ENCODE measurements around the gene CCDC71L. TPM values are rescaled to one million over a fixed set of nuclear protein-coding genes. Genes with fewer than 3 reads are reported as not detected.
"Not testable (repeated sequence)": the region's sequence is repeated elsewhere in the genome, so short reads cannot be mapped to it uniquely, and the experiment has no call there.

The CCDC71L gene
- 10 to 100 TPM; 16.4 to 16.6 TPM for total RNA-seq
- polyA plus RNA-seq = 1 to 10 TPM; 2.6 to 4.8 TPM

DNA sequence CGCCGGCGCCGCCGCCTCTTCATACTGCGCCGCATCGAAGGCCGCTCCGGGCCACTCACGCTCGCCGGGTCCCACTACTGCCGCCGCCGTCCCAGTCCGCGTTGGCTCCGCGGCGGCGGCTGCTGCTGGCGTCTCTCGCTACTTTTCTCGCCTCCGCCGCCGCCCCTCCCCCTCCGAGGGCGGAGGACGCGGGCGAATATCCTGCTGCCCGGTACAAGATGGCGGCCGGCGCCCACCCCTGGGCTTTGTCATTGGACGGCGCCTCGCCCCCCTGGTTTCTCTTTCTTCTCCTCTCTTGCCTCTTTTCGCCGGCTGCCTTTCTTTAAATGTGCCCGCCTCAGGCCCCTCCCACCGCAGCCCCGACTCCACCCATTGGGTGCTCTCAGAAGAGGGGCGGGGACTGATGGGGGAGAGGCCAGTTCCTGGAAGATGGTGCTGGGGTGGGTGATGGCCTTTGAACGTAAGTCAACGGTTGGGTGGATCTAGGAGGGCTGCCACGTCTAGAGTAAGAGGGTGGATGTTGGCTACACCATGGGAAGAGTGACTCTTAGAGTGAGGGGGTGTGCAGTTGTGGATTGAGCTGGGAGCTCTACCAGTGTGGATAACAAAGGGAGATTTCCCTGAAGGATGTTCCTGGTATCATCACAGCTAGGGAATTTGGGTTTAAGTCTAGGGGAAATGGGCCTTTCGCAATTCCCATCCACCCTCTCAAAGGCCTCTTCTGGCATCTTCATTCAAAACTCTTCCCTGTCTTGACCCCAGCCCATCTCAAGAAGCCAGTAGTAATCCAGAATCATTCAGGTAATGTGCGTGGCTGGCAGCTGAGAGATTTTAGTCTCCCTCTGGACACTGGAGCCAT lies at the start of gene CCDC71L:
TSS of gene CCDC71L (minus strand) at position 297 of the 859 bp plus-strand sequence. CDS start at position 35, 262 bp downstream.
- H3K9me3 Mint-ChIP-seq = peaks cover 0 to 2% (median 0%) of the 10 kb centered on the region in 8 donors
- H3K27me3 Mint-ChIP-seq = no peaks in the 10 kb centered on the region
- H3K27ac Mint-ChIP-seq = peak within 1 kb of the TSS; percentile 91 to 99 (median 95)
- peaks cover 30% of the 10 kb centered on the region for H3K4me1 ChIP-seq (ENCODE audit: insufficient read depth, low read length)
- peak within 1 kb of the TSS; percentile 14 to 58 for H3K4me3 ChIP-seq (ENCODE audit: low read length in 2 of 2)
- no peaks in the 10 kb centered on the region for H3K27me3 ChIP-seq (ENCODE audit: insufficient read depth, low read length)
- no peaks in the 10 kb centered on the region for H3K9me3 ChIP-seq (ENCODE audit: control insufficient read depth in 1 of 2, low read length in 2 of 2)
- peaks cover 17 to 40% (median 28%) of the 10 kb centered on the region in 4 donors for H3K4me1 Mint-ChIP-seq
- intact Hi-C loops (cut with micrococcal nuclease) = loop anchor here (1.0 to 10.0 kb wide), 13 partner anchors 41 to 1081 kb away; partner anchors contain the start of genes CBLL1, HBP1, PIK3CG and SYPL1
- peaks cover 0 to 5% of the 10 kb centered on the region in 2 donors for H3K36me3 Mint-ChIP-seq
- peak; percentile 87 to 92 (median 87) for DNase-seq
- H3K4me3 Mint-ChIP-seq = peak within 1 kb of the TSS; percentile 87 to 93 (median 91)
- ChIA-PET CTCF (ENCODE audit: partially characterized antibody) (interaction anchor here (0.7 to 6.5 kb wide), 23 partner anchors 9 to 487 kb away, joined by 3 to 120 read pairs (median 4); partner anchors contain the start of gene PIK3CG), POLR2A (ENCODE audit: partially characterized antibody) (interaction anchor here (0.9 to 5.1 kb wide), 12 partner anchors 18 to 549 kb away, joined by 3 to 51 read pairs (median 4); partner anchors contain the start of genes HBP1, NAMPT and SYPL1)
- H3K36me3 ChIP-seq (ENCODE audit: insufficient read depth, low read length) = no peaks in the 10 kb centered on the region
- H3K27ac ChIP-seq (ENCODE audit: low read depth, low read length) = peak within 1 kb of the TSS; percentile 68

DNA sequence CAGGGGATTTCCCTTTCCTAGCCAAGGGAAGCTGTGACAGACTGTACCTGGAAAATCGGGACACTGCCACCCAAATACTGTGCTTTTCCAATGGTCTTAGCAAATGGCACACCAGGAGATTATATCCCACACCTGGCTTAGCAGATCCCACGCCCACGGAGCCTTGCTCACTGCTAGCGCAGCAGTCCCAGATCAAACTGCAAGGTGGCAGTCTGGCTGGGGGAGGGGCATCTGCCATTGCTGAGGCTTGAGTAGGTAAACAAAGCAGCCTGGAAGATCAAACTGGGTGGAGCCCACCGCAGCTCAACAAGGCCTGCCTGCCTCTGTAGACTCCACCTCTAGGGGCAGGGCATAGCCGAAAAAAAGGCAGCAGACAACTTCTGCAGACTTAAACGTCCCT lies 48.6 kb upstream of the CCDC71L start:
- DNase-seq; intact Hi-C loops (cut with micrococcal nuclease); H3K27me3 Mint-ChIP-seq; H3K36me3 Mint-ChIP-seq; H3K9me3 ChIP-seq (ENCODE audit: control insufficient read depth in 1 of 2, low read length in 2 of 2); H3K27me3 ChIP-seq (ENCODE audit: insufficient read depth, low read length); H3K36me3 ChIP-seq (ENCODE audit: insufficient read depth, low read length); H3K9me3 Mint-ChIP-seq; H3K4me1 ChIP-seq (ENCODE audit: insufficient read depth, low read length); H3K27ac ChIP-seq (ENCODE audit: low read depth, low read length); H3K4me3 ChIP-seq (ENCODE audit: low read length in 2 of 2); H3K4me3 Mint-ChIP-seq: not testable (repeated sequence)
- ChIA-PET CTCF (ENCODE audit: partially characterized antibody) (interaction anchor here (1.8 kb wide), 1 partner anchor 8 kb away, joined by 6 read pairs; no protein-coding TSS in a partner anchor), POLR2A (ENCODE audit: partially characterized antibody) (interaction anchor here (1.4 kb wide), 1 partner anchor 13 kb away, joined by 3 read pairs; no protein-coding TSS in a partner anchor)
- H3K27ac Mint-ChIP-seq = peak overlapping the region in 1 of 7 donors; percentile 7
- H3K4me1 Mint-ChIP-seq = peaks cover 2 to 14% (median 8%) of the 10 kb centered on the region in 4 donors

DNA sequence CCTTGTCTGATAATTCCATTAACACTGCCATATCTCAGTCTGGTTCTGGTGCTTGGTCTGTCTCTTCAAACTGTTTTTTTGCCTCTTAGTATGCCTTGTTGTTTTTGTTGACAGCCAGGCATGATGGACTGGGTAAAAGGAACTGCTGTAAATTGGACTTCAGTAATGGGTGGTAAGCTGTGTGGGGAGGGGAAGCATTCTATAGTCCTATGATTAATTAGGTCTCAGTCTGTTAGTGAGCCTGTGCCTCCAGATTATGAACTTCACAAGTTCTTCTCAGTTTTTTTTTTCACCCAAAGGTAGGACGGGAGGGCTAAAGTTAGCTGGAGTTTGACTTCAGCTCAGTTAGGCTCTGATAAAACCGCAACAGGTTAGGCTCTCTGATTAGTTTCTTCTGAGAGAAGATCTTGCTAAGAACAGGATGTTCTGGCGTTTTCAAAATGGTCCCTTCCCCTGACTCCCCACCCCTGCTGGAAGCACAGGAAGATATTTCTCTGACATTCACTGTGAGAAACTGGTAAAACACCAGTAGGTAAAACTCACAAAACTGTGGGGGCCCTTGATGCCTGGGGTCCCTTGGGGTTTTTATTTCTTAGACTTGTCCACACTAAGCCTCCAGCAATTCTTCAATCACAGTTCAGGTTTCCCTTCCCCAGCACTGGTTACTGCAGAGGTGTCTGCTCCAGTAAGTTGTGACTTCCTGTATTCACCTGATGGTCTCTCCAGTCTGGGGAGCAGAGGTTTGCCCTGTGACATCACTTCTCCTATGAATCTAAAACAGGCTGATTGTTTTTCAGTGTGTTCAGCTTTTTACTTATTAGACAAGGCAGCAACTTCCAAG lies 43.3 kb upstream of the CCDC71L start:
- peak; percentile 17 to 39 (median 24) for DNase-seq
- peaks cover 15% of the 10 kb centered on the region for H3K4me1 ChIP-seq (ENCODE audit: insufficient read depth, low read length)
- Mint-ChIP-seq H3K36me3 (no peaks in the 10 kb centered on the region), H3K9me3 (peaks cover 0 to 1% (median 0%) of the 10 kb centered on the region in 8 donors), H3K4me3 (peak overlapping the region; percentile 22 to 72 (median 52)), H3K27ac (peak overlapping the region; percentile 8 to 91 (median 88)), H3K4me1 (peaks cover 9 to 24% (median 14%) of the 10 kb centered on the region in 4 donors), H3K27me3 (peaks cover 0 to 3% of the 10 kb centered on the region in 2 donors)
- intact Hi-C loops (cut with micrococcal nuclease) = loop anchor here (5.0 kb wide), 1 partner anchor 42 kb away; the partner anchor contains the start of gene CCDC71L
- no peaks in the 10 kb centered on the region for H3K27me3 ChIP-seq (ENCODE audit: insufficient read depth, low read length)
- ChIA-PET CTCF (ENCODE audit: partially characterized antibody) (interaction anchor here (0.7 to 2.2 kb wide), 6 partner anchors 16 to 71 kb away, joined by 3 to 8 read pairs (median 4); partner anchors contain the start of gene CCDC71L), POLR2A (ENCODE audit: partially characterized antibody) (interaction anchor here (1.0 to 1.6 kb wide), 3 partner anchors 12 to 44 kb away, joined by 3 to 4 read pairs (median 3); partner anchors contain the start of gene CCDC71L)
- H3K9me3 ChIP-seq (ENCODE audit: control insufficient read depth in 1 of 2, low read length in 2 of 2) = no peaks in the 10 kb centered on the region
- H3K27ac ChIP-seq (ENCODE audit: low read depth, low read length) = peak overlapping the region; percentile 29
- H3K36me3 ChIP-seq (ENCODE audit: insufficient read depth, low read length) = no peaks in the 10 kb centered on the region
- H3K4me3 ChIP-seq (ENCODE audit: low read length in 2 of 2) = no peak overlapping the region

DNA sequence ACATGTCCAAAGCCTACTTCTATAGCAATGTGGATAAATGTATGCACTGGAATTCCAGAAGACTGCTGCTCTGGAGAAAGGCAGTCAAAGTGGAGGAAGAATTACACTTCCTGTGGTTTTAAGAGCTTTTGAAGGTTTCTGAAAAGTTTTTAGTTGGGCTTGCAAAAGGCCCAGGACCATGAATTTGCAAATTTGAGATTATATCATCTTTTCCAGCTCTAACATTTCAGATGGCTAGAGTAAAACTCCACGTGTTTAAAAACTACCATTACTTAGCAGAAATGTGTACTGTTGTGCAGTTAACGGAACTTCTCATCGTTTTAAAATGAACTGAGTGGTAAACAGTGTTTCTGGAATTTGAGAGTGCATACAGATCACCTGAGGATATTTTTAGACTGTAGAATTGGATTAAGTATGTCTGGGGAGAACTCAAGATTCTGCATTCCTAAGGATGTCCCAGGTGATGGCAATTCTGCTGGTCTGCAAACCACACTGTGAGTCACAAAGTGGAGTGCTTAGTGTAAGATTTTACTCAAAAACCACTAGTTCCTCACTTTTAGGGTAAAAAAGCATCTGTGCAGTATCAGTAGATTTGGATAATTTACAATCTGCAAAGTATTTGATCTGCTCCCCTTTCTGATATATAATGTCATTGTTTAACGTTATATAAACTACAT lies 32.9 kb upstream of the CCDC71L start:
- no peaks in the 10 kb centered on the region for H3K9me3 ChIP-seq (ENCODE audit: control insufficient read depth in 1 of 2, low read length in 2 of 2)

DNA sequence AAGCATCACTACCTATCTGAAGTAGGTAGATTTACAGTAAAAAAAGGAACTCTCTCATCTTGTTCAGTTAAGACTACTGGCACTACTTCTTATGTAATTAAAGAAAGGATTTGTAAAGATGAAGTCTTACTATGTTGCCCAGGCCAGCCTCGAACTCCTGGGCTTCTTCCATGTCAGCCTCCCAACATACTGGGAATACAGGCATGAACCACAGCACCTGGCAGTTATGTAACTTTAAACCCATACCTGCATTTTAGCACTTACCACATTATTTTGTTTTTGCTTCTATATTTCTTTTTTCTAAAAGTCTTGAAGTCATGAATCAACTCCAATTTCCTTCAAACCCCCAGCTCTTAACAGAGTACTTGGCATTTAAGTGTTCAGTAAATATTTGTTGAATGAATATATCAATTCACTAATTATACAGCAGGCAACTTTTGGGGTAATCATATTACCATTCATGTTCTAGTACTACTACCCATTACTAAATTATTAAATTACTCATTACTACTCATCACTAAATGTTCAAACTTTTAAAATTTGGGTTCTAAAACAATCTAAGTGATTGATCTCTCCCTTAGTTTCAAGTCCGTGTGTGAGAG lies 31.6 kb upstream of the CCDC71L start:
- Histone ChIP-seq H3K27me3 (ENCODE audit: insufficient read depth, low read length) (no peaks in the 10 kb centered on the region), H3K4me3 (ENCODE audit: low read length in 2 of 2) (no peak overlapping the region), H3K27ac (ENCODE audit: low read depth, low read length) (no peak overlapping the region), H3K9me3 (ENCODE audit: control insufficient read depth in 1 of 2, low read length in 2 of 2) (no peaks in the 10 kb centered on the region), H3K36me3 (ENCODE audit: insufficient read depth, low read length) (no peaks in the 10 kb centered on the region), H3K4me1 (ENCODE audit: insufficient read depth, low read length) (peaks cover 7% of the 10 kb centered on the region)
- H3K36me3 Mint-ChIP-seq = no peaks in the 10 kb centered on the region
- peaks cover 0 to 5% (median 4%) of the 10 kb centered on the region in 4 donors for H3K4me1 Mint-ChIP-seq
- CTCF ChIA-PET (ENCODE audit: partially characterized antibody) = no interaction called here
- H3K4me3 Mint-ChIP-seq = no peak overlapping the region
- H3K27me3 Mint-ChIP-seq = no peaks in the 10 kb centered on the region
- no peak overlapping the region for H3K27ac Mint-ChIP-seq
- H3K9me3 Mint-ChIP-seq = peaks cover 2 to 16% (median 7%) of the 10 kb centered on the region in 8 donors
- DNase-seq = no peak
- POLR2A ChIA-PET (ENCODE audit: partially characterized antibody) = no interaction called here
- intact Hi-C loops (cut with micrococcal nuclease) = no loop called here

More for the DNA sequence above, 32.9 kb upstream of the CCDC71L start:
- no peak for DNase-seq
- intact Hi-C loops (cut with micrococcal nuclease) = no loop called here
- Mint-ChIP-seq H3K4me1 (peaks cover 0 to 5% (median 4%) of the 10 kb centered on the region in 4 donors), H3K27me3 (no peaks in the 10 kb centered on the region), H3K27ac (no peak overlapping the region), H3K36me3 (no peaks in the 10 kb centered on the region), H3K9me3 (peaks cover 0 to 6% (median 2%) of the 10 kb centered on the region in 8 donors), H3K4me3 (no peak overlapping the region)
- Histone ChIP-seq H3K4me1 (ENCODE audit: insufficient read depth, low read length) (peaks cover 7% of the 10 kb centered on the region), H3K4me3 (ENCODE audit: low read length in 2 of 2) (no peak overlapping the region), H3K27ac (ENCODE audit: low read depth, low read length) (no peak overlapping the region), H3K27me3 (ENCODE audit: insufficient read depth, low read length) (no peaks in the 10 kb centered on the region), H3K36me3 (ENCODE audit: insufficient read depth, low read length) (no peaks in the 10 kb centered on the region)
- ChIA-PET CTCF (ENCODE audit: partially characterized antibody) (interaction anchor here (1.6 kb wide), 1 partner anchor 33 kb away, joined by 4 read pairs; the partner anchor contains the start of gene CCDC71L), POLR2A (ENCODE audit: partially characterized antibody) (no interaction called here)

DNA sequence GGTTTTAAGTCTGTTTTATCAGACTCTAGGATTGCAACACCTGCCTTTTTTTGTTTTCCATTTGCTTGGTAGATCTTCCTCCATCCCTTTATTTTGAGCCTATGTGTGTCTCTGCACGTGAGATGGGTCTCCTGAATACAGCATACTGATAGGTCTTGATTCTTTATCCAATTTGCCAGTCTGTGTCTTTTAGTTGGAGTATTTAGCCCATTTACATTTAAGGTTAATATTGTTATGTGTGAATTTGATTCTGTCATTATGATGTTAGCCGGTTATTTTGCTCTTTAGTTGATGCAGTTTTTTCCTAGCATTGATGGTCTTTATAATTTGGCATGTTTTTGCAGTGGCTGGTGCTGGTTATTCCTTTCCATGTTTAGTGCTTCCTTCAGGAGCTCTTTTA lies 27.2 kb upstream of the CCDC71L start:
- CTCF ChIA-PET (ENCODE audit: partially characterized antibody); H3K36me3 ChIP-seq (ENCODE audit: insufficient read depth, low read length); H3K27ac ChIP-seq (ENCODE audit: low read depth, low read length); H3K4me1 Mint-ChIP-seq; H3K27me3 ChIP-seq (ENCODE audit: insufficient read depth, low read length); H3K9me3 ChIP-seq (ENCODE audit: control insufficient read depth in 1 of 2, low read length in 2 of 2); H3K4me1 ChIP-seq (ENCODE audit: insufficient read depth, low read length); H3K4me3 ChIP-seq (ENCODE audit: low read length in 2 of 2); H3K36me3 Mint-ChIP-seq; H3K27me3 Mint-ChIP-seq; H3K4me3 Mint-ChIP-seq; H3K27ac Mint-ChIP-seq; POLR2A ChIA-PET (ENCODE audit: partially characterized antibody); DNase-seq; intact Hi-C loops (cut with micrococcal nuclease): not testable (repeated sequence)
- peaks cover 3 to 28% (median 9%) of the 10 kb centered on the region in 8 donors for H3K9me3 Mint-ChIP-seq
